Mesenchymal stem cell (in vitro differentiated cells and primary cell): ENCODE results near the gene GP1BB.

Experiments
- DNase-seq: peaks from one replicate; pipeline ENCODE4 v3.0.0-alpha.2; 2013
- H2AFZ ChIP-seq: one replicate; pipeline ENCODE4 v1.6.1; 2013; ENCODE audit warnings: low read depth, mild to moderate bottlenecking, control low read depth, inconsistent platforms, low read length, moderate library complexity
- H2AK5ac ChIP-seq: 2 replicates; pipeline ENCODE4 v1.6.1; 2013; ENCODE audit warnings: low read length, moderate library complexity, mild to moderate bottlenecking, inconsistent platforms; ENCODE audit not compliant: severe bottlenecking
- H2BK120ac ChIP-seq: one replicate; pipeline ENCODE4 v1.6.1; 2013; ENCODE audit warnings: low read depth, mild to moderate bottlenecking, inconsistent platforms, low read length, moderate library complexity
- H2BK12ac ChIP-seq, 2 experiments: one replicate each; pipeline ENCODE4 v1.6.1; 2013; ENCODE audit warnings: inconsistent platforms in 2 of 2, low read length in 2 of 2, mild to moderate bottlenecking in 2 of 2, moderate library complexity in 2 of 2, control low read depth in 1 of 2
- H2BK15ac ChIP-seq: one replicate; pipeline ENCODE4 v1.6.1; 2013; ENCODE audit warnings: mild to moderate bottlenecking, low read depth, inconsistent platforms; ENCODE audit not compliant: poor library complexity, severe bottlenecking
- H2BK5ac ChIP-seq: 2 replicates; pipeline ENCODE4 v1.6.1; 2013; ENCODE audit warnings: low read depth, mild to moderate bottlenecking, low read length, control low read depth, inconsistent platforms; ENCODE audit not compliant: poor library complexity, severe bottlenecking
- H3K14ac ChIP-seq, 2 experiments: one replicate each; pipeline ENCODE4 v1.6.1; 2013; ENCODE audit warnings: inconsistent platforms in 2 of 2, low read length in 2 of 2, control low read depth in 1 of 2, mild to moderate bottlenecking in 1 of 2, moderate library complexity in 1 of 2
- H3K18ac ChIP-seq, 2 experiments: one replicate each; pipeline ENCODE4 v1.6.1; 2013; ENCODE audit warnings: inconsistent platforms in 2 of 2, low read length in 2 of 2, control low read depth in 1 of 2, low read depth in 1 of 2, mild to moderate bottlenecking in 1 of 2
- H3K23ac ChIP-seq, 2 experiments: one replicate each; pipeline ENCODE4 v1.6.1; 2013; ENCODE audit warnings: inconsistent platforms in 2 of 2, low read length in 2 of 2, mild to moderate bottlenecking in 2 of 2, moderate library complexity in 2 of 2, control low read depth in 1 of 2
- H3K27ac ChIP-seq: 2 replicates; pipeline ENCODE4 v1.5.1; 2013; ENCODE audit warnings: mild to moderate bottlenecking, moderate library complexity, low read length, control low read depth, inconsistent platforms; ENCODE audit not compliant: poor library complexity, severe bottlenecking
- H3K27me3 ChIP-seq, 2 experiments: 2 replicates each; pipeline versions ENCODE4 v1.6.1 to v1.7.0; 2013; ENCODE audit warnings: low read length in 2 of 2, mild to moderate bottlenecking in 2 of 2, moderate library complexity in 2 of 2, control low read depth in 1 of 2, inconsistent platforms in 1 of 2; ENCODE audit not compliant: control insufficient read depth in 1 of 2, insufficient read depth in 1 of 2
- H3K36me3 ChIP-seq, 2 experiments: 2 replicates each; pipeline versions ENCODE4 v1.6.1 to v1.7.0; 2013; ENCODE audit warnings: low read length in 2 of 2, control low read depth in 1 of 2, inconsistent platforms in 1 of 2, low read depth in 1 of 2, mild to moderate bottlenecking in 1 of 2; ENCODE audit not compliant: insufficient read depth in 2 of 2, control insufficient read depth in 1 of 2
- H3K4ac ChIP-seq, 2 experiments: one replicate each; pipeline ENCODE4 v1.6.1; 2013; ENCODE audit warnings: inconsistent platforms in 2 of 2, low read length in 2 of 2, mild to moderate bottlenecking in 2 of 2, moderate library complexity in 2 of 2, control low read depth in 1 of 2, low read depth in 1 of 2
- H3K4me1 ChIP-seq: 2 replicates; pipeline ENCODE4 v1.6.1; 2013; ENCODE audit warnings: low read depth, low read length, control low read depth; ENCODE audit not compliant: control insufficient read depth, insufficient read depth
- H3K4me2 ChIP-seq: 2 replicates; pipeline ENCODE4 v1.6.1; 2013; ENCODE audit warnings: low read length, mild to moderate bottlenecking, inconsistent platforms; ENCODE audit not compliant: poor library complexity, severe bottlenecking
- H3K4me3 ChIP-seq, 2 experiments: 2 replicates each; pipeline versions ENCODE4 v1.5.1 to v1.7.0; 2013; ENCODE audit warnings: low read length in 2 of 2, mild to moderate bottlenecking in 2 of 2, control low read depth in 1 of 2, low read depth in 1 of 2; ENCODE audit not compliant: insufficient read depth in 1 of 2
- H3K79me1 ChIP-seq: replicated peaks from 2 replicates; pipeline ENCODE4 v1.6.1; 2013; ENCODE audit warnings: mild to moderate bottlenecking, control low read depth, low read length, inconsistent platforms; ENCODE audit not compliant: poor library complexity, severe bottlenecking
- H3K9ac ChIP-seq: 2 replicates; pipeline ENCODE4 v1.7.0; 2013; ENCODE audit warnings: mild to moderate bottlenecking, low read length, moderate library complexity
- H3K9me3 ChIP-seq: 2 replicates; pipeline ENCODE4 v1.7.0; 2013; ENCODE audit warnings: mild to moderate bottlenecking, low read length; ENCODE audit not compliant: control insufficient read depth
- H4K8ac ChIP-seq: one replicate; pipeline ENCODE4 v1.6.1; 2013; ENCODE audit warnings: inconsistent platforms, mild to moderate bottlenecking, low read length, moderate library complexity
- H4K91ac ChIP-seq: one replicate; pipeline ENCODE4 v1.6.1; 2013; ENCODE audit warnings: mild to moderate bottlenecking, low read length, inconsistent platforms
- WGBS: methylation state at CpG from one replicate; pipeline ENCODE4 v1.1.7; 2013; ENCODE audit warnings: mixed read lengths; 5-methylcytosine and 5-hydroxymethylcytosine counted together

GP1BB gene

DNA sequence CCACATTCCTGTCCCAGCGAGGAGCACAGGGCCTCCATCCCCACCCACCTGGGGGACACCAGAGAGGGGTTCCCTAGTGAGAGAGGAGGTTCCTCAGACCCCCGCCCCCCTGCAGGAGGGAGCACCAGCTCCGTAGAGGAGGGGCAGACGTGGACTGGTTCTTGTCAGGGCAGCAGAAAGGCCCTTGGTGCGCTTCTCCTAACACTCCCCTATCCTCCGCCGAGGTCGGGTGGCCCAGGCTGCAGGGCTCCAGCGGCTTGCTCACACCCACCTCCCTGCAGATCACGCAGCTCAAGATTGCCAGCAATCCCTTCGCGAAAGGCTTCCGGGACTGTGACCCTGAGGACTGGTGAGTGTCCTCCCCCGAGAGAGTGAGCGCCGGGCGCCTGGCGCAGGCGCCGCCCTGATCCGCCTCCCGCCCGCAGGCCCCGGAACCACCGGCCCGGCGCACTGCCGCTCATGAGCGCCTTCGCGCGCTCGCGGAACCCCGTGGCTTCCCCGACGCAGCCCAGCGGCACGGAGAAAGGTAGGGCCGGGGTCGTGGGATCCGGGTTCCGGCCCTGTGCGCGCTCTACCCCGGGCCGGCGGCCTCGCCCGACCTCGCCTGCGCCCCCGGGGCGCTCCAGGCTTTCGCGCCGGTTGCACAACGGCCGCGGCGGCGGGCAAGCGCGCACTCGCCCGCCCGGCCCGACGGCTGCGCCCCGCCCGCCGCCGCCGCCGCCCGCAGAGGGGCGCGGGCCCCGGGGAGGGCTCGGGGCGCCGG, 42.3 kb downstream of the GP1BB start:
- Histone ChIP-seq H3K4me1 (peaks cover 22% of the 10 kb centered on the region), H2BK120ac (peak overlapping the region; percentile 27), H3K14ac (no peak overlapping the region), H2AFZ (no peak overlapping the region), H2BK12ac (no peak overlapping the region), H3K9ac (no peak overlapping the region), H3K27ac (no peak overlapping the region), H3K18ac (no peak overlapping the region), H3K27me3 (peaks cover 80 to 82% of the 10 kb centered on the region in 2 experiments), H3K79me1 (no peaks in the 10 kb centered on the region), H3K23ac (no peak overlapping the region), H3K4me3 (no peak overlapping the region), H4K8ac (peak overlapping the region; percentile 29), H3K4ac (peak overlapping the region in 1 of 2 experiments; percentile 31), H3K36me3 (no peaks in the 10 kb centered on the region), H2BK5ac (no peak overlapping the region), H3K4me2 (no peak overlapping the region), H3K9me3 (no peaks in the 10 kb centered on the region), H4K91ac (no peak overlapping the region), H2BK15ac (no peak overlapping the region), H2AK5ac (no peak overlapping the region)
- peak; percentile 38 for DNase-seq
- WGBS = under 1% methylated on average over 50 of the region's 83 CpGs

DNA sequence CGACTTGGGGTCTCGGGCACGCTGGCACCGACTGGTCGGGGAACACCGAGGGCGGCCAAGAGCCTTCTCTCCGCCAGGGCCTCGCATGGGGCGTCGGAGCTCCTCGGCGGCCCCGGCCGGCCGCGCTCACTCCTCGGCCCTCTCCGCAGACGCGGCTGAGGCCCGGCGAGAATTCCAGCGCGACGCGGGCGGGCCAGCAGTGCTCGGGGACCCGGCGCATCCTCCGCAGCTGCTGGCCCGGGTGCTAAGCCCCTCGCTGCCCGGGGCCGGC, 42.8 kb downstream of the GP1BB start:
- Histone ChIP-seq H3K4ac (no peak overlapping the region), H3K4me2 (peak overlapping the region; percentile 12), H2BK5ac (no peak overlapping the region), H3K36me3 (no peaks in the 10 kb centered on the region), H3K27me3 (peaks cover 85 to 86% of the 10 kb centered on the region in 2 experiments), H3K14ac (no peak overlapping the region), H2BK120ac (peak overlapping the region; percentile 27), H4K91ac (no peak overlapping the region), H2BK12ac (no peak overlapping the region), H3K4me3 (no peak overlapping the region), H3K9me3 (no peaks in the 10 kb centered on the region), H3K9ac (no peak overlapping the region), H3K4me1 (peaks cover 19% of the 10 kb centered on the region), H4K8ac (no peak overlapping the region), H3K79me1 (no peaks in the 10 kb centered on the region), H3K27ac (no peak overlapping the region), H2BK15ac (no peak overlapping the region), H2AK5ac (no peak overlapping the region), H3K18ac (no peak overlapping the region), H2AFZ (no peak overlapping the region), H3K23ac (no peak overlapping the region)
- 1% methylated on average over 29 of the region's 36 CpGs for WGBS
- no peak for DNase-seq

GRCh38 chr22:19766511-19767426, 43.4 kb downstream of the GP1BB start:
- 1% methylated on average over 88 of the region's 103 CpGs for WGBS

More at GRCh38 chr22:19766511-19767426, 43.4 kb downstream of the GP1BB start:
- Histone ChIP-seq H4K91ac (no peak overlapping the region), H3K4ac (no peak overlapping the region), H3K9me3 (no peaks in the 10 kb centered on the region), H3K4me1 (peaks cover 17% of the 10 kb centered on the region), H2BK12ac (no peak overlapping the region), H3K18ac (no peak overlapping the region), H2AFZ (no peak overlapping the region), H2AK5ac (no peak overlapping the region), H3K4me3 (no peak overlapping the region), H3K79me1 (no peaks in the 10 kb centered on the region), H3K14ac (no peak overlapping the region), H2BK15ac (no peak overlapping the region), H3K4me2 (peak overlapping the region; percentile 12), H3K36me3 (no peaks in the 10 kb centered on the region), H3K23ac (no peak overlapping the region), H2BK5ac (no peak overlapping the region), H3K27ac (no peak overlapping the region), H2BK120ac (no peak overlapping the region), H3K9ac (no peak overlapping the region), H3K27me3 (peaks cover 88% of the 10 kb centered on the region in 2 experiments), H4K8ac (no peak overlapping the region)
- peak; percentile 21 for DNase-seq
